ENCODE results near the gene FLNB. TPM values are rescaled to one million over a fixed set of nuclear protein-coding genes. Genes with fewer than 3 reads are reported as not detected.
A peak's percentile ranks its signal among the peaks of the same experiment; 100 is the strongest.

The FLNB gene
- total RNA-seq, 4 donors from 2014 or later, result 164 to 258 (median 242) TPM

GRCh38 chr3:58137306-58137705 is 129.1 kb downstream of the FLNB start:
- no peaks in the 10 kb centered on the region for H3K4me1 ChIP-seq
- H3K27me3 ChIP-seq, result no peaks in the 10 kb centered on the region
- peak overlapping the region in 1 of 3 donors; percentile 3 for H3K27ac ChIP-seq
- intact Hi-C loops (cut with DNase I), result no loop called here
- H3K36me3 ChIP-seq, result peaks cover 47 to 78% of the 10 kb centered on the region in 2 donors
- DNase-seq, result no peak
- H3K4me3 ChIP-seq (replicated peaks in 1 of 3), result no peak overlapping the region
- no peak for TF ChIP-seq POLR2A (IDR thresholded peaks at IDR 0.05)
- TF ChIP-seq CTCF (IDR thresholded peaks at IDR 0.05), result no peak
- WGBS, 2 donors, result 94 to 95% methylated on average over 4 of the region's 4 CpGs
- no peaks in the 10 kb centered on the region for H3K9me3 ChIP-seq

- Histone ChIP-seq H3K27ac (no peak overlapping the region), H3K4me1 (peaks cover 10 to 12% of the 10 kb centered on the region in 2 donors), H3K4me3 (replicated peaks in 1 of 3) (no peak overlapping the region), H3K9me3 (no peaks in the 10 kb centered on the region), H3K36me3 (peaks cover 46 to 62% of the 10 kb centered on the region in 2 donors), H3K27me3 (no peaks in the 10 kb centered on the region)
- DNase-seq, result no peak
- TF ChIP-seq POLR2A (IDR thresholded peaks at IDR 0.05), result no peak
- no peak for TF ChIP-seq CTCF (IDR thresholded peaks at IDR 0.05)
- 94% methylated on average over 12 of the region's 12 CpGs for WGBS, 2 donors
- intact Hi-C loops (cut with DNase I), result no loop called here
Measured at GRCh38 chr3:58141766-58142345, 133.6 kb downstream of the FLNB start.

GRCh38 chr3:58143417-58144055 is 135.3 kb downstream of the FLNB start:
- Histone ChIP-seq H3K4me3 (replicated peaks in 1 of 3) (no peak overlapping the region), H3K27ac (peak overlapping the region; percentile 14 to 54 (median 48)), H3K9me3 (no peaks in the 10 kb centered on the region), H3K36me3 (peaks cover 44 to 62% of the 10 kb centered on the region in 2 donors), H3K27me3 (no peaks in the 10 kb centered on the region), H3K4me1 (peaks cover 10 to 12% of the 10 kb centered on the region in 2 donors)
- WGBS, 2 donors, result 87 to 89% methylated on average over 8 to 9 of the region's 9 CpGs
- DNase-seq, result no peak
- intact Hi-C loops (cut with DNase I), result no loop called here
- TF ChIP-seq POLR2A (IDR thresholded peaks at IDR 0.05) (no peak), CTCF (IDR thresholded peaks at IDR 0.05) (no peak)

GRCh38 chr3:58144478-58145325 is 136.5 kb downstream of the FLNB start:
- Histone ChIP-seq H3K27ac (peak overlapping the region in 2 of 3 donors; percentile 48 to 54), H3K4me3 (replicated peaks in 1 of 3) (no peak overlapping the region), H3K27me3 (no peaks in the 10 kb centered on the region), H3K9me3 (no peaks in the 10 kb centered on the region), H3K4me1 (peaks cover 10 to 12% of the 10 kb centered on the region in 2 donors), H3K36me3 (peaks cover 45 to 64% of the 10 kb centered on the region in 2 donors)
- intact Hi-C loops (cut with DNase I), result no loop called here
- no peak for DNase-seq
- WGBS, 2 donors, result 85 to 86% methylated on average over 7 of the region's 7 CpGs
- TF ChIP-seq POLR2A (IDR thresholded peaks at IDR 0.05) (no peak), CTCF (IDR thresholded peaks at IDR 0.05) (no peak)

Data from thyroid gland (tissue), 4 donors.